PC-9 (cell line): Measurements from ENCODE around the gene HEG1. TPM values are rescaled to one million over a fixed set of nuclear protein-coding genes. Genes with fewer than 3 reads are reported as not detected.

Source experiments
- BruUV-seq: library from RNA; stranded (reverse); fragments of 400-500 nt; replicated peaks from 2 replicates; lab custom pipeline; 2021; lab: Mats Ljungman, UMichigan
- CTCF ChIA-PET: fragments of 300-600 bp; sonication (Branson Sonifier 250); formaldehyde crosslinking; loops from one replicate; lab custom pipeline; 2022; ENCODE audit warnings: antibody characterized with exemption; lab: Charles Lee
- POLR2A ChIA-PET: fragments of 300-600 bp; sonication (Branson Sonifier 250); formaldehyde crosslinking; loops from one replicate; lab custom pipeline; 2022; ENCODE audit warnings: antibody characterized with exemption; ENCODE audit not compliant: unreplicated experiment; lab: Charles Lee
- DNase-seq, 2 experiments: peaks; one replicate each; pipeline versions ENCODE4 v3.0.0 to v3.0.0-alpha.2; 2015 to 2022; ENCODE audit warnings: mixed read lengths in 1 of 2
- H2AFZ ChIP-seq: fragments of 200-600 bp; sonication (generic); 2 replicates; pipeline ENCODE4 v1.8.1; 2017; ENCODE audit warnings: antibody characterized with exemption
- H3F3A ChIP-seq: fragments of 200-600 bp; sonication (generic); 2 replicates; pipeline ENCODE4 v1.8.1; 2017; ENCODE audit warnings: antibody characterized with exemption, mild to moderate bottlenecking, low read depth; ENCODE audit not compliant: insufficient read depth
- H3K27ac ChIP-seq: fragments of 200-600 bp; sonication (generic); 2 replicates; pipeline ENCODE4 v1.6.1; 2016; ENCODE audit warnings: mixed run types
- H3K27me3 ChIP-seq: fragments of 200-600 bp; sonication (generic); 2 replicates; pipeline ENCODE4 v1.6.1; 2016; ENCODE audit warnings: low read depth, mixed run types; ENCODE audit not compliant: insufficient read depth
- H3K36me3 ChIP-seq: fragments of 200-600 bp; sonication (generic); 2 replicates; pipeline ENCODE4 v1.6.1; 2016; ENCODE audit warnings: low read depth, mixed run types
- H3K4me1 ChIP-seq: fragments of 200-600 bp; sonication (generic); replicated peaks from 2 replicates; pipeline ENCODE4 v1.6.1; 2016; ENCODE audit warnings: mixed run types; ENCODE audit not compliant: insufficient read depth
- H3K4me2 ChIP-seq: fragments of 200-600 bp; sonication (generic); 2 replicates; pipeline ENCODE4 v1.6.1; 2017; ENCODE audit warnings: mixed run types
- H3K4me3 ChIP-seq: fragments of 200-600 bp; sonication (generic); 2 replicates; pipeline ENCODE4 v1.6.1; 2016; ENCODE audit warnings: mixed run types
- H3K79me2 ChIP-seq: fragments of 200-600 bp; sonication (generic); 2 replicates; pipeline ENCODE4 v1.6.1; 2017; ENCODE audit warnings: low read depth, mixed run types
- H3K9me2 ChIP-seq: fragments of 200-600 bp; sonication (generic); 2 replicates; pipeline ENCODE4 v1.8.1; 2017; ENCODE audit warnings: mild to moderate bottlenecking; ENCODE audit not compliant: insufficient read depth
- H3K9me3 ChIP-seq: fragments of 200-600 bp; sonication (generic); 2 replicates; pipeline ENCODE4 v1.8.1; 2016; ENCODE audit warnings: low read depth; ENCODE audit not compliant: insufficient read depth
- H4K20me1 ChIP-seq: fragments of 200-600 bp; sonication (generic); 2 replicates; pipeline ENCODE4 v1.8.1; 2017; ENCODE audit not compliant: insufficient read depth
- EZH2 ChIP-seq: fragments of 200-600 bp; sonication (generic); IDR thresholded peaks from 2 replicates; pipeline ENCODE4 v1.8.0; 2017; ENCODE audit warnings: antibody characterized with exemption, low read depth
- intact Hi-C: fragments of 100-400 bp; cut with micrococcal nuclease; formaldehyde crosslinking; loops from one replicate; pipeline ENCODE4 v1.10.0; 2022; ENCODE audit not compliant: unreplicated experiment
- total RNA-seq: library from RNA; stranded (reverse); gene quantifications from 2 replicates; pipeline ENCODE4 v1.2.3, GENCODE V29; 2021
- TF ChIP-seq, protein P1 (sequence below): fragments of 200-600 bp; sonication (generic); conservative IDR thresholded peaks from 2 replicates; pipeline ENCODE4 v1.6.1; 2017; ENCODE audit warnings: mixed run types, antibody characterized with exemption, mild to moderate bottlenecking, moderate library complexity

The HEG1 gene
- total RNA-seq, 1 experiment from 2014 or later, result 33.5 TPM

DNA sequence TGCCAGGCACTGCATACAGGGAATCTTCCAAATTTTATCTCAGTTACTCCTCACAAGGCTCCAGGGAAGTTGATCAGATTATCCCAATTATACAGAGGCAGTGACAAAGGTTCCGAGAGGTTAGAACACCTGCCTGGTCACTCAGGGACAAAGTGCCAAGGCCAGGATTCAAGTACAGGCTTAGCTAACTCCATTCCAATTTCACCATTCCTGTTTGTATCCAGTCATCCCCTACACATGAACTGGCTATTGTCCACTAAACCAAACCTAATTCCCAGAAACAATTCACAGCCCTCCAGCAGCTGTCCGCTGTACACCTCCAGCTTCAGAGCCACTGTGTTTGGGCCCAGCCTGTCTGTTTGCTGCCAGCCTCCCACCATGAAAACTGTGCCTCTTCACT is 137.3 kb downstream of the HEG1 start:
- H3K4me2 ChIP-seq, result no peak overlapping the region
- H4K20me1 ChIP-seq, result no peaks in the 10 kb centered on the region
- H3K79me2 ChIP-seq, result no peaks in the 10 kb centered on the region
- no peaks in the 10 kb centered on the region for H3K9me2 ChIP-seq
- no peak for DNase-seq
- no peaks in the 10 kb centered on the region for H3K36me3 ChIP-seq
- no TSS peak for BruUV-seq
- H3F3A ChIP-seq, result no peaks in the 10 kb centered on the region
- no peaks in the 10 kb centered on the region for H3K4me1 ChIP-seq
- TF ChIP-seq EZH2, result no peak
- TF ChIP-seq, protein P1, sequence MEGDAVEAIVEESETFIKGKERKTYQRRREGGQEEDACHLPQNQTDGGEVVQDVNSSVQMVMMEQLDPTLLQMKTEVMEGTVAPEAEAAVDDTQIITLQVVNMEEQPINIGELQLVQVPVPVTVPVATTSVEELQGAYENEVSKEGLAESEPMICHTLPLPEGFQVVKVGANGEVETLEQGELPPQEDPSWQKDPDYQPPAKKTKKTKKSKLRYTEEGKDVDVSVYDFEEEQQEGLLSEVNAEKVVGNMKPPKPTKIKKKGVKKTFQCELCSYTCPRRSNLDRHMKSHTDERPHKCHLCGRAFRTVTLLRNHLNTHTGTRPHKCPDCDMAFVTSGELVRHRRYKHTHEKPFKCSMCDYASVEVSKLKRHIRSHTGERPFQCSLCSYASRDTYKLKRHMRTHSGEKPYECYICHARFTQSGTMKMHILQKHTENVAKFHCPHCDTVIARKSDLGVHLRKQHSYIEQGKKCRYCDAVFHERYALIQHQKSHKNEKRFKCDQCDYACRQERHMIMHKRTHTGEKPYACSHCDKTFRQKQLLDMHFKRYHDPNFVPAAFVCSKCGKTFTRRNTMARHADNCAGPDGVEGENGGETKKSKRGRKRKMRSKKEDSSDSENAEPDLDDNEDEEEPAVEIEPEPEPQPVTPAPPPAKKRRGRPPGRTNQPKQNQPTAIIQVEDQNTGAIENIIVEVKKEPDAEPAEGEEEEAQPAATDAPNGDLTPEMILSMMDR, result no peak
- CTCF ChIA-PET, result no interaction called here
- no peaks in the 10 kb centered on the region for H3K9me3 ChIP-seq
- H3K4me3 ChIP-seq, result no peak overlapping the region
- intact Hi-C loops, result no loop called here
- POLR2A ChIA-PET, result interaction anchor here (0.6 kb wide), 1 partner anchor 463 kb away, joined by 6 read pairs; no protein-coding TSS in a partner anchor
- H3K27me3 ChIP-seq, result no peaks in the 10 kb centered on the region; the same call in 1 of the 2 replicates
- no peak overlapping the region for H2AFZ ChIP-seq
- no peak overlapping the region for H3K27ac ChIP-seq

DNA sequence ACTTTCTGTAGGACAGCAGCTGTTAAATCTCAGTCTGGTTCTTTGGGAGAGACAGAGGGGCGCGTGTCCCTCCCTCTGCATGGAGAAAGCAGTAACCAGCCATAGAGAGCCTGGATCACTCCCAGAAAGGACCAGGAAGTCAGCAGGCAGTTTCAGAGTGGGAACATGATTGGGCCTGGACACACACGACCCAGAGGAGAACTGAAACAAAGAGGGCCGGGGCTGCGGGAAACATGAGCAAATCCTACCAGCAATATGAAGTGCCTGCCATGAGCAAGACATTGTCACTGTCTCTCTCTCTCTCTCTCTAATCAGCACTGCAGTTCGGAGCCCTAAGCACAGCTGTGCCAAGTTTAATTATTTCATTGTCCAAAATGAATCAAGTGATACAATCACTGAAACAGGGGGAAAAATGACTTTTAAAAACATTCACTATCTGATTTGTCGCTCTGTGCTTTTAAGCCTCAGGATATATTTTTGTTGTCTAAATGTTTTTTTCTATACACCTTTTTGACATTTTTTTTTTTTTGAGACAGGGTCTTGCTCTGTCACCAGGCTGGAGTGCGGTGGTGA is 138.9 kb downstream of the HEG1 start:
- BruUV-seq, result no TSS peak
- Histone ChIP-seq H3K4me2 (no peak overlapping the region), H3F3A (no peaks in the 10 kb centered on the region), H3K36me3 (no peaks in the 10 kb centered on the region), H3K4me1 (no peaks in the 10 kb centered on the region), H3K4me3 (no peak overlapping the region), H3K9me2 (no peaks in the 10 kb centered on the region), H3K9me3 (no peaks in the 10 kb centered on the region), H3K27ac (no peak overlapping the region), H4K20me1 (no peaks in the 10 kb centered on the region), H3K79me2 (no peaks in the 10 kb centered on the region), H3K27me3 (no peaks in the 10 kb centered on the region; the same call in 1 of the 2 replicates), H2AFZ (no peak overlapping the region)
- ChIA-PET POLR2A (no interaction called here), CTCF (no interaction called here)
- DNase-seq, result no peak
- TF ChIP-seq EZH2, result no peak
- TF ChIP-seq, protein P1, result no peak
- intact Hi-C loops, result no loop called here

Other genes starting within 250 kb of the HEG1 start
- 226 and 287 TPM in 2 replicates for gene ITGB5, start 168.6 kb downstream of the HEG1 start, total RNA-seq
- not detected in 2 replicates for gene MUC13, start 121.2 kb downstream of the HEG1 start, total RNA-seq
- gene SLC12A8, start 156.8 kb upstream of the HEG1 start, total RNA-seq, result 30.7 and 42.9 TPM in 2 replicates